ENCODE data around the gene ATP5F1C. TPM values are rescaled to one million over a fixed set of nuclear protein-coding genes. Genes with fewer than 3 reads are reported as not detected.

The ATP5F1C gene
- total and polyA plus RNA-seq, 2 donors (not counting 3 experiments of a cell fraction or from before 2014, with no cell fraction given): 184 to 290 TPM

- intact Hi-C loops (cut with micrococcal nuclease): no loop called here
- Histone ChIP-seq H3K4me2 (ENCODE audit: insufficient read depth, low read length) (no peak overlapping the region), H2AFZ (ENCODE audit: low read depth, low read length) (no peak overlapping the region), H3K79me2 (ENCODE audit: control insufficient read depth, insufficient read depth, low read length) (no peaks in the 10 kb centered on the region), H3K27ac (ENCODE audit: insufficient read depth, low read depth, low read length) (no peak overlapping the region), H4K20me1 (replicated peaks; ENCODE audit: control insufficient read depth, extremely low read depth, insufficient read depth, low read length) (no peaks in the 10 kb centered on the region), H3K36me3 (ENCODE audit: control insufficient read depth in 2 of 2, extremely low read depth in 1 of 2, insufficient read depth in 2 of 2, low read length in 2 of 2) (peaks cover 4 to 11% of the 10 kb centered on the region in 2 experiments), H3K4me3 (replicated peaks in 1 of 3; ENCODE audit: insufficient read depth in 1 of 3, low read depth in 1 of 3, low read length in 3 of 3) (no peak overlapping the region), H3K4me1 (ENCODE audit: control insufficient read depth, extremely low read depth, insufficient read depth, low read length) (no peaks in the 10 kb centered on the region), H3K9me1 (replicated peaks; ENCODE audit: control insufficient read depth, extremely low read depth, insufficient read depth, low read length) (no peaks in the 10 kb centered on the region), H3K9ac (replicated peaks; ENCODE audit: extremely low read depth, insufficient read depth, low read length) (no peak overlapping the region), H3K9me3 (replicated peaks; ENCODE audit: control insufficient read depth, insufficient read depth, low read length) (no peaks in the 10 kb centered on the region), H3K27me3 (ENCODE audit: control insufficient read depth in 2 of 2, insufficient read depth in 2 of 2, low read length in 2 of 2) (no peaks in the 10 kb centered on the region)
- TF ChIP-seq EZH2 (IDR thresholded peaks at IDR 0.05; ENCODE audit: borderline replicate concordance, low read depth, low read length, severe bottlenecking) (no peak), FOS (IDR thresholded peaks at IDR 0.05; ENCODE audit: borderline replicate concordance, insufficient read depth, low read length) (no peak), MYC (IDR thresholded peaks at IDR 0.05; ENCODE audit: low read depth, low read length) (no peak), MAX (IDR thresholded peaks at IDR 0.05; ENCODE audit: insufficient read depth, insufficient read length) (no peak), POLR2AphosphoS5 (IDR thresholded peaks at IDR 0.05; ENCODE audit: insufficient read depth, low read depth, low read length) (no peak), POLR2A (IDR thresholded peaks at IDR 0.05; ENCODE audit: low read depth, low read length) (no peak), JUN (IDR thresholded peaks at IDR 0.05; ENCODE audit: borderline replicate concordance, insufficient read depth, insufficient read length, low read depth) (no peak), GATA2 (IDR thresholded peaks at IDR 0.05; ENCODE audit: insufficient read depth, insufficient read length, low read depth, low read length) (no peak)
- TF ChIP-seq, protein P1, sequence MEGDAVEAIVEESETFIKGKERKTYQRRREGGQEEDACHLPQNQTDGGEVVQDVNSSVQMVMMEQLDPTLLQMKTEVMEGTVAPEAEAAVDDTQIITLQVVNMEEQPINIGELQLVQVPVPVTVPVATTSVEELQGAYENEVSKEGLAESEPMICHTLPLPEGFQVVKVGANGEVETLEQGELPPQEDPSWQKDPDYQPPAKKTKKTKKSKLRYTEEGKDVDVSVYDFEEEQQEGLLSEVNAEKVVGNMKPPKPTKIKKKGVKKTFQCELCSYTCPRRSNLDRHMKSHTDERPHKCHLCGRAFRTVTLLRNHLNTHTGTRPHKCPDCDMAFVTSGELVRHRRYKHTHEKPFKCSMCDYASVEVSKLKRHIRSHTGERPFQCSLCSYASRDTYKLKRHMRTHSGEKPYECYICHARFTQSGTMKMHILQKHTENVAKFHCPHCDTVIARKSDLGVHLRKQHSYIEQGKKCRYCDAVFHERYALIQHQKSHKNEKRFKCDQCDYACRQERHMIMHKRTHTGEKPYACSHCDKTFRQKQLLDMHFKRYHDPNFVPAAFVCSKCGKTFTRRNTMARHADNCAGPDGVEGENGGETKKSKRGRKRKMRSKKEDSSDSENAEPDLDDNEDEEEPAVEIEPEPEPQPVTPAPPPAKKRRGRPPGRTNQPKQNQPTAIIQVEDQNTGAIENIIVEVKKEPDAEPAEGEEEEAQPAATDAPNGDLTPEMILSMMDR (IDR thresholded peaks at IDR 0.05; ENCODE audit: extremely low read depth in 1 of 2, insufficient read depth in 1 of 2, low read depth in 1 of 2, low read length in 2 of 2): no peak
- DNase-seq (ENCODE audit: low read depth, low spot score) (no peak), FAIRE-seq (no peak)
- POLR2A ChIA-PET: interaction anchor here (0.5 kb wide), 1 partner anchor 25 kb away, joined by 3 read pairs; no protein-coding TSS in a partner anchor
- no TSS peak for BruUV-seq (replicated peaks)
- dilution Hi-C loops (cut with MboI; ENCODE audit: extremely low pct_ligation_motif_present, low sequenced_read_pairs): no loop called here
- CTCF ChIA-PET: no interaction called here
These were observed 35.7 kb upstream of the ATP5F1C start for GRCh38 chr10:7752251-7752650.
